GM12878 (cell line): ENCODE data around the gene HEBP1. TPM values are rescaled to one million over a fixed set of nuclear protein-coding genes. Genes with fewer than 3 reads are reported as not detected.

Experiments used
- ATAC-seq: fragments of 200-7000 bp; cut with Tn5 transposase; 3 replicates; pipeline ENCODE4 v1.9.1; 2020; ENCODE audit warnings: mild to moderate bottlenecking, moderate library complexity
- BruUV-seq: library from RNA; stranded (reverse); fragments of 400-500 nt; replicated peaks from 2 replicates; lab custom pipeline; 2021; lab: Mats Ljungman, UMichigan
- CTCF ChIA-PET: fragments of 300-600 bp; sonication (Branson Sonifier 250); formaldehyde crosslinking; extraction: SDS; loops from one replicate; lab custom pipeline; 2021; ENCODE audit warnings: inconsistent platforms; lab: Yijun Ruan, JAX
- POLR2A ChIA-PET: fragments of 350-600 bp; formaldehyde crosslinking; extraction: SDS; loops from one replicate; lab custom pipeline; 2021; ENCODE audit warnings: inconsistent platforms; lab: Charles Lee
- RAD21 ChIA-PET: fragments of 300-600 bp; sonication (Branson Sonifier 250); formaldehyde crosslinking; loops from one replicate; lab custom pipeline; 2023; ENCODE audit warnings: antibody characterized with exemption; ENCODE audit not compliant: unreplicated experiment; lab: Charles Lee
- SMC1A ChIA-PET: fragments of 300-600 bp; sonication (Branson Sonifier 250); formaldehyde crosslinking; loops from one replicate; lab custom pipeline; 2023; ENCODE audit not compliant: unreplicated experiment, uncharacterized antibody; lab: Charles Lee
- DNase-seq: peaks from one replicate; pipeline ENCODE4 v3.0.0-alpha.2; 2011; ENCODE audit warnings: low read depth, low spot score
- FAIRE-seq: peaks from 3 replicates; lab custom pipeline; 2011; peaks lifted over from hg19 to GRCh38; lab: Jason Lieb, UNC
- H2AFZ ChIP-seq: 2 replicates; pipeline ENCODE4 v1.6.0; 2011; ENCODE audit warnings: low read depth, low read length, control low read depth; ENCODE audit not compliant: control insufficient read depth
- H3K27ac ChIP-seq: 2 replicates; pipeline ENCODE4 v1.5.1; 2011; ENCODE audit warnings: control low read depth; ENCODE audit not compliant: control insufficient read depth, insufficient read depth
- H3K27me3 ChIP-seq, 2 experiments: replicated peaks in 1 of 2; 2 replicates each; pipeline versions ENCODE4 v1.6.0 to v1.6.1; 2011; ENCODE audit warnings: low read length in 1 of 2; ENCODE audit not compliant: control insufficient read depth in 2 of 2, insufficient read depth in 2 of 2
- H3K36me3 ChIP-seq, 2 experiments: 2 replicates each; pipeline ENCODE4 v1.5.1; 2011; ENCODE audit warnings: low read length in 1 of 2; ENCODE audit not compliant: control insufficient read depth in 2 of 2, insufficient read depth in 2 of 2
- H3K4me1 ChIP-seq: 2 replicates; pipeline ENCODE4 v1.6.1; 2011; ENCODE audit warnings: mild to moderate bottlenecking, low read length, moderate library complexity, mixed read lengths; ENCODE audit not compliant: control insufficient read depth, insufficient read depth
- H3K4me2 ChIP-seq: 2 replicates; pipeline ENCODE4 v1.6.0; 2011; ENCODE audit warnings: control low read depth; ENCODE audit not compliant: control insufficient read depth, insufficient read depth
- H3K4me3 ChIP-seq: fragments of 200-600 bp; sonication (generic); 2 replicates; pipeline ENCODE4 v1.5.1; 2016
- H3K79me2 ChIP-seq: 2 replicates; pipeline ENCODE4 v1.6.0; 2011; ENCODE audit warnings: low read length; ENCODE audit not compliant: control insufficient read depth, insufficient read depth
- H3K9ac ChIP-seq: 2 replicates; pipeline ENCODE4 v1.8.0; 2011; ENCODE audit warnings: low read length, control low read depth, mixed read lengths; ENCODE audit not compliant: control insufficient read depth, insufficient read depth
- H3K9me3 ChIP-seq: replicated peaks from 3 replicates; pipeline ENCODE4 v1.5.1; 2011; ENCODE audit warnings: mild to moderate bottlenecking, low read length; ENCODE audit not compliant: control insufficient read depth, insufficient read depth
- H4K20me1 ChIP-seq: 2 replicates; pipeline ENCODE4 v1.6.0; 2011; ENCODE audit not compliant: control insufficient read depth, insufficient read depth
- BHLHE40 ChIP-seq, 2 experiments: fragments of 450-650 bp in 1 of 2; IDR thresholded peaks; 2 replicates each; pipeline ENCODE4 v1.6.1; 2011 to 2017; ENCODE audit warnings: low read depth in 2 of 2, borderline replicate concordance in 1 of 2, improper control_type of control experiment in 1 of 2, low read length in 1 of 2, mild to moderate bottlenecking in 1 of 2
- CEBPZ ChIP-seq: fragments of 150-350 bp; IDR thresholded peaks from 2 replicates; pipeline ENCODE4 v1.6.1; 2016; ENCODE audit warnings: low read depth, low read length
- NR2C1 ChIP-seq: fragments of 450-650 bp; IDR thresholded peaks from 2 replicates; pipeline ENCODE4 v1.6.1; 2017; ENCODE audit warnings: antibody characterized with exemption, mild to moderate bottlenecking, moderate library complexity
- POLR2A ChIP-seq: IDR thresholded peaks from 2 replicates; pipeline ENCODE4 v1.6.1; 2011; ENCODE audit warnings: low read depth, mild to moderate bottlenecking, low read length
- RAD21 ChIP-seq: IDR thresholded peaks from 2 replicates; pipeline ENCODE4 v1.6.1; 2011; ENCODE audit warnings: mild to moderate bottlenecking, low read depth, low read length, moderate library complexity; ENCODE audit not compliant: insufficient read depth
- RELA ChIP-seq: fragments of 450-650 bp; IDR thresholded peaks from 2 replicates; pipeline ENCODE4 v1.8.0; 2014; ENCODE audit warnings: borderline replicate concordance; ENCODE audit not compliant: partially characterized antibody
- TAF1 ChIP-seq: IDR thresholded peaks from 2 replicates; pipeline ENCODE4 v1.6.1; 2011; ENCODE audit warnings: mild to moderate bottlenecking, low read depth, low read length, borderline replicate concordance
- WGBS: methylation state at CpG from one replicate; pipeline ENCODE4 v1.1.6; 2016; ENCODE audit warnings: low lambda C conversion rate; ENCODE audit not compliant: insufficient replicate concordance, insufficient coverage; ENCODE audit errors: missing lambda C conversion rate; 5-methylcytosine and 5-hydroxymethylcytosine counted together
- in situ Hi-C: fragments of 300-500 bp; cut with MboI; formaldehyde crosslinking; loops from 9 replicates; pipeline ENCODE4 v1.14.3; 2018; ENCODE audit warnings: mixed read lengths
- intact Hi-C: fragments of 100-400 bp; cut with micrococcal nuclease; formaldehyde crosslinking; loops from one replicate; pipeline ENCODE4 v1.14.2; 2022; ENCODE audit not compliant: unreplicated experiment
- polyA plus RNA-seq, 11 experiments: library from polyadenylated mRNA; depleted of rRNA in 4 of 11; unstranded in 6 of 11; stranded (reverse) in 5 of 11; fragments of >200 nt; fragmentation: Nextera tagmentation in 4 of 11; fragmentation: Illumina TruSeq in 1 of 11; extraction: Ambion mirVana in 4 of 11; extraction: Trizol in 1 of 11; gene quantifications; 1 replicate in 1 of 11; 2 replicates in 10 of 11; pipeline versions ENCODE4 v1.2.1 to v1.2.3, GENCODE V29; 2011 to 2016; ENCODE audit warnings: inconsistent platforms in 2 of 11, missing spikeins in 2 of 11, low read depth in 1 of 11
- total RNA-seq, 4 experiments: library from RNA; depleted of rRNA in 3 of 4; stranded (reverse); fragments of >200 nt in 3 of 4; fragmentation: Illumina TruSeq in 1 of 4; extraction: Trizol in 1 of 4; gene quantifications; 2 replicates each; pipeline versions ENCODE4 v1.2.1 to v1.2.3, GENCODE V29; 2013 to 2021

Gene HEBP1
- total and polyA plus RNA-seq, 10 of the 15 experiments (the other 5 are each of a cell fraction or from before 2014, with no cell fraction given) = 0.07 to 0.32 (median 0.18) TPM; not detected in 5

- TF ChIP-seq CEBPZ = no peak
- TF ChIP-seq RAD21 = no peak
- no peak for TF ChIP-seq RELA
- TF ChIP-seq BHLHE40 (IDR thresholded peaks at IDR 0.05; ENCODE audit: borderline replicate concordance in 1 of 2, low read depth in 2 of 2, low read length in 1 of 2) = no peak
- TF ChIP-seq POLR2A = no peak
Observed at GRCh38 chr12:13032164-13032563, 32.1 kb upstream of the HEBP1 start (continued).

- WGBS = 46% methylated on average over 9 of the region's 9 CpGs
- H2AFZ ChIP-seq = no peak overlapping the region
- ChIA-PET SMC1A (no interaction called here), RAD21 (no interaction called here), POLR2A (no interaction called here), CTCF (interaction anchor here (0.6 kb wide), 1 partner anchor 562 kb away, joined by 4 read pairs; no protein-coding TSS in a partner anchor)
- H3K4me2 ChIP-seq = no peak overlapping the region
- H3K27me3 ChIP-seq = peaks cover 2 to 4% of the 10 kb centered on the region in 2 experiments; a peak in 2 of 4 replicates
- FAIRE-seq = no peak
- no peaks in the 10 kb centered on the region for H3K79me2 ChIP-seq
- ATAC-seq = no peak
- H3K4me1 ChIP-seq = no peaks in the 10 kb centered on the region
- BruUV-seq = no TSS peak
- no peak overlapping the region for H3K27ac ChIP-seq
- in situ Hi-C loops = no loop called here
- H3K4me3 ChIP-seq = no peak overlapping the region
- H4K20me1 ChIP-seq = no peaks in the 10 kb centered on the region
- no peak for DNase-seq
- no peak overlapping the region for H3K9ac ChIP-seq
- intact Hi-C loops = no loop called here
- TF ChIP-seq TAF1 (no peak), NR2C1 (no peak)
- TF ChIP-seq, all 136 proteins: peak for 0
- Histone ChIP-seq H3K9me3 (no peaks in the 10 kb centered on the region), H3K36me3 (no peaks in the 10 kb centered on the region)
Observed at GRCh38 chr12:13030541-13031291, 30.7 kb upstream of the HEBP1 start.
